Left lung (tissue), 10 donors: ENCODE results near the gene BICC1. TPM values are rescaled to one million over a fixed set of nuclear protein-coding genes. Genes with fewer than 3 reads are reported as not detected.

Source experiments
- ATAC-seq: fragments of 200-7000 bp; cut with Tn5 transposase; one replicate; pipeline ENCODE4 v1.9.1; 2020; ENCODE audit warnings: moderate library complexity
- DNase-seq, 4 donors: peaks; one replicate each; pipeline ENCODE4 v3.0.0-alpha.2; 2013 to 2020
- H3K27ac ChIP-seq, 2 donors: fragments of 200-600 bp; sonication (generic) in 1 of 2; one replicate each; pipeline versions ENCODE4 v1.5.0 to v1.8.0; 2020 to 2021
- H3K27me3 ChIP-seq, 2 donors: fragments of 200-600 bp; sonication (generic) in 1 of 2; one replicate each; pipeline versions ENCODE4 v1.5.0 to v1.8.0; 2020 to 2021
- H3K36me3 ChIP-seq, 2 donors: fragments of 200-600 bp; sonication (generic) in 1 of 2; one replicate each; pipeline versions ENCODE4 v1.5.0 to v1.8.0; 2020 to 2021
- H3K4me1 ChIP-seq, 2 donors: fragments of 200-600 bp; one replicate each; pipeline ENCODE4 v1.8.0; 2021
- H3K4me3 ChIP-seq, 2 donors: fragments of 200-600 bp; sonication (generic) in 1 of 2; one replicate each; pipeline versions ENCODE4 v1.5.0 to v1.8.0; 2020 to 2021; ENCODE audit warnings: mild to moderate bottlenecking in 1 of 2
- H3K9me3 ChIP-seq, 2 donors: fragments of 200-600 bp; sonication (generic) in 1 of 2; one replicate each; pipeline versions ENCODE4 v1.5.0 to v1.8.0; 2020 to 2021
- intact Hi-C, 2 donors: fragments of 100-400 bp; cut with DNase I; formaldehyde crosslinking; loops; one replicate each; pipeline versions ENCODE4 v1.11.2 to v1.14.2; 2022
- polyA plus RNA-seq, 6 donors: library from polyadenylated mRNA; unstranded; fragments of 120-200 nt; gene quantifications; one replicate each; pipeline ENCODE4 v1.2.1, GENCODE V29; 2013; ENCODE audit not compliant: insufficient read length in 6 of 6
- total RNA-seq, 2 donors: library from RNA; stranded (reverse); fragmentation: NEBNext Ultra II Directional; extraction: Animal tissue kit (Norgen Biotek cat#: 25700); gene quantifications; one replicate each; pipeline ENCODE4 v1.2.1, GENCODE V29; 2021
- TF ChIP-seq, protein P1 (sequence below), 2 donors: fragments of 200-600 bp; sonication (generic) in 1 of 2; IDR thresholded peaks; one replicate each; pipeline versions ENCODE4 v1.5.0 to v1.8.0; 2021; ENCODE audit warnings: antibody characterized with exemption in 2 of 2
- donor health status: DM: no; HTN: yes; CAD: no.
- donor health status: DM: no; HTN: no; CAD: no.

BICC1 gene
- total and polyA plus RNA-seq, 8 donors: 10.9 to 47.4 (median 37.1) TPM

GRCh38 chr10:58696736-58697135, 184.1 kb downstream of the BICC1 start:
- intact Hi-C loops: no loop called here
- DNase-seq (no peak), ATAC-seq (no peak)
- Histone ChIP-seq H3K4me1 (no peaks in the 10 kb centered on the region), H3K27ac (no peak overlapping the region), H3K4me3 (no peak overlapping the region), H3K9me3 (peaks cover 0 to 7% of the 10 kb centered on the region in 2 donors), H3K36me3 (no peaks in the 10 kb centered on the region), H3K27me3 (no peaks in the 10 kb centered on the region)
- TF ChIP-seq, protein P1, sequence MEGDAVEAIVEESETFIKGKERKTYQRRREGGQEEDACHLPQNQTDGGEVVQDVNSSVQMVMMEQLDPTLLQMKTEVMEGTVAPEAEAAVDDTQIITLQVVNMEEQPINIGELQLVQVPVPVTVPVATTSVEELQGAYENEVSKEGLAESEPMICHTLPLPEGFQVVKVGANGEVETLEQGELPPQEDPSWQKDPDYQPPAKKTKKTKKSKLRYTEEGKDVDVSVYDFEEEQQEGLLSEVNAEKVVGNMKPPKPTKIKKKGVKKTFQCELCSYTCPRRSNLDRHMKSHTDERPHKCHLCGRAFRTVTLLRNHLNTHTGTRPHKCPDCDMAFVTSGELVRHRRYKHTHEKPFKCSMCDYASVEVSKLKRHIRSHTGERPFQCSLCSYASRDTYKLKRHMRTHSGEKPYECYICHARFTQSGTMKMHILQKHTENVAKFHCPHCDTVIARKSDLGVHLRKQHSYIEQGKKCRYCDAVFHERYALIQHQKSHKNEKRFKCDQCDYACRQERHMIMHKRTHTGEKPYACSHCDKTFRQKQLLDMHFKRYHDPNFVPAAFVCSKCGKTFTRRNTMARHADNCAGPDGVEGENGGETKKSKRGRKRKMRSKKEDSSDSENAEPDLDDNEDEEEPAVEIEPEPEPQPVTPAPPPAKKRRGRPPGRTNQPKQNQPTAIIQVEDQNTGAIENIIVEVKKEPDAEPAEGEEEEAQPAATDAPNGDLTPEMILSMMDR (IDR thresholded peaks at IDR 0.05): no peak

DNA sequence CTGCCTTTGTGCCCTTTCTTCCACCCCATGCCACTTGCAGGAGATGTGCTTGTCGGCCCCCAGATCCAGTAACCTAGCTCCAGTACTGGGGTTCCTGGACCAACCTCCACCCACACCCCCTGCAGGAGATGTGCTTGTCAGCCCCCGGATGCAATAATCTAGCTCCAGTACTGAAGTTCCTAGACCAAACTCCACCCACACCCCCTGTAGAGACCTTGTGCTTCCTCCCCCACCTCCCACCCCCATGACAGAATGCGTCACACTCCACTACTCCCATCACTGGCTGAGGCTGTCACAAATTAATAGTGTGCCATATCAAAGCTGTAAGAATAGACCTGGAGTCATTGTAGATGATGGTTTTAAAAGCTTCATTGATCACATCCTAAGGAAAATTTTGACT, 185.0 kb downstream of the BICC1 start:
- H3K27ac ChIP-seq: no peak overlapping the region
- no peaks in the 10 kb centered on the region for H3K36me3 ChIP-seq
- H3K9me3 ChIP-seq: no peaks in the 10 kb centered on the region
- no peak for ATAC-seq
- TF ChIP-seq, protein P1 (IDR thresholded peaks at IDR 0.05): no peak
- no peak for DNase-seq
- H3K4me3 ChIP-seq: no peak overlapping the region
- intact Hi-C loops: no loop called here
- no peaks in the 10 kb centered on the region for H3K27me3 ChIP-seq
- no peaks in the 10 kb centered on the region for H3K4me1 ChIP-seq

GRCh38 chr10:58698777-58699356, 186.2 kb downstream of the BICC1 start:
- Histone ChIP-seq H3K4me3 (no peak overlapping the region), H3K27me3 (no peaks in the 10 kb centered on the region), H3K9me3 (no peaks in the 10 kb centered on the region), H3K36me3 (no peaks in the 10 kb centered on the region), H3K27ac (no peak overlapping the region), H3K4me1 (no peaks in the 10 kb centered on the region)
- intact Hi-C loops: no loop called here
- DNase-seq (no peak), ATAC-seq (no peak)
- TF ChIP-seq, protein P1 (IDR thresholded peaks at IDR 0.05): no peak

GRCh38 chr10:58700591-58700990, 187.9 kb downstream of the BICC1 start:
- peak overlapping the region in 1 of 2 donors; percentile 73 for H3K27ac ChIP-seq

DNA sequence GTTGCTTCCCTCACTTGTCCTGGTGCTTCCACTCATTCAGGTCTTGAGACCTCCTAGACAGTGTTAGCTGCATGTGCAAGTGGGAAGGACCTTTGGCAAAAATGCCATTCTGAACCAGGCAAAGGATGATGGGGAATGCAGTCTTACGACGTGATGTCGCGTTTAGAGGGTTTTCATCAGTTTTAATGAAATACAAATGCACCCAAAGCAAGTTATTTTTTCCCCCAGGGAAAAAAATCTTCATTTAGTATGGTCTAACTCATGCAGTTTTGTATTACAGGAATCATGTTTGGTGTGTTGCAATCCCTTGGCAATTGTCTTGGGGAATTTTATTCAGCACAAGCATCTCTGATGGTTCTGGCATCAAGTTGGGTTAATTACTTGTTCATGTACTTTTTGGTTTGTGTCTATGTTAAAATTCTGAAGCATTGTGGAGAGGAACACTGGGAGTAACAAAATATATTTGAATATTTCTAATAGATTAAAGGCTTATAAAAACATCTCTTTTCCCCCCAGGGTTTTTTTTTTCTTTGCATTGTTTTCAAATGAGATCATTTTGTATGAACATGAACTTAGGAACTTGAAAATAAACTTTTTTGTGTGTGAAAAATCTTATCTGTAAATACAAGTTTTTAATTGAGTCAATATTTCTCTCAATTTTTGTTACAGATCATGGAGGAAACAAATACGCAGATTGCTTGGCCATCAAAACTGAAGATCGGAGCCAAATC, 188.9 kb downstream of the BICC1 start:
- DNase-seq: peak in 2 of 4 donors; percentile 86 to 91
- H3K9me3 ChIP-seq: no peaks in the 10 kb centered on the region
- peak; percentile 47 for ATAC-seq
- H3K4me1 ChIP-seq: no peaks in the 10 kb centered on the region
- intact Hi-C loops: no loop called here
- TF ChIP-seq, protein P1 (IDR thresholded peaks at IDR 0.05): no peak
- H3K4me3 ChIP-seq: no peak overlapping the region
- peak overlapping the region in 1 of 2 donors; percentile 73 for H3K27ac ChIP-seq
- H3K27me3 ChIP-seq: no peaks in the 10 kb centered on the region
- no peaks in the 10 kb centered on the region for H3K36me3 ChIP-seq

More at GRCh38 chr10:58700591-58700990, 187.9 kb downstream of the BICC1 start:
- DNase-seq (no peak), ATAC-seq (no peak)
- intact Hi-C loops: no loop called here
- H3K36me3 ChIP-seq: no peaks in the 10 kb centered on the region
- no peaks in the 10 kb centered on the region for H3K9me3 ChIP-seq
- TF ChIP-seq, protein P1 (IDR thresholded peaks at IDR 0.05): no peak
- H3K4me3 ChIP-seq: no peak overlapping the region
- H3K27me3 ChIP-seq: no peaks in the 10 kb centered on the region
- H3K4me1 ChIP-seq: no peaks in the 10 kb centered on the region
